HCT116 (cell line): ENCODE measurements around the gene LRRC9. TPM values are rescaled to one million over a fixed set of nuclear protein-coding genes. Genes with fewer than 3 reads are reported as not detected.

Source experiments
- ATAC-seq: fragments of 200-7000 bp; cut with Tn5 transposase; 2 replicates; pipeline ENCODE4 v1.9.1; 2020; ENCODE audit warnings: mild to moderate bottlenecking, moderate library complexity
- BruUV-seq: library from RNA; stranded (reverse); fragments of 400-500 nt; replicated peaks from 2 replicates; lab custom pipeline; 2021; lab: Mats Ljungman, UMichigan
- CTCF ChIA-PET: fragments of 300-600 bp; sonication (Branson Sonifier 250); formaldehyde crosslinking; loops from one replicate; lab custom pipeline; 2021; ENCODE audit warnings: antibody characterized with exemption; lab: Charles Lee
- POLR2A ChIA-PET: fragments of 300-600, 350-600 bp; sonication (Branson Sonifier 250); formaldehyde crosslinking; loops from one replicate; lab custom pipeline; 2021; ENCODE audit warnings: antibody characterized with exemption; lab: Charles Lee
- RAD21 ChIA-PET, 2 experiments: fragments of 300-600 bp; sonication (Branson Sonifier 250); formaldehyde crosslinking; loops; one replicate each; lab custom pipeline; 2023; ENCODE audit warnings: low total read pairs in 2 of 2; ENCODE audit not compliant: uncharacterized antibody in 2 of 2, unreplicated experiment in 2 of 2, low non-redundant PET in 1 of 2; lab: Charles Lee
- DNase-seq: peaks from one replicate; pipeline ENCODE4 v3.0.0-alpha.2; 2010; ENCODE audit warnings: low read depth, low spot score
- H2AFZ ChIP-seq: fragments of 200-600 bp; shearing (Covaris generic), sonication (generic); 2 replicates; pipeline ENCODE4 v1.6.1; 2017; ENCODE audit warnings: low read depth, mixed run types, mixed read lengths, antibody characterized with exemption, low read length; ENCODE audit not compliant: poor library complexity, severe bottlenecking
- H3K27ac ChIP-seq: 2 replicates; pipeline ENCODE4 v1.5.1; 2012; ENCODE audit warnings: low read depth, low read length
- H3K27me3 ChIP-seq: fragments of 200-600 bp; sonication (generic); 2 replicates; pipeline ENCODE4 v1.6.1; 2016; ENCODE audit warnings: mixed run types, low read length, mixed read lengths; ENCODE audit not compliant: insufficient read depth
- H3K36me3 ChIP-seq, 2 experiments: fragments of 200-500 bp in 1 of 2; fragments of 200-600 bp in 1 of 2; sonication (Bioruptor generic) in 1 of 2; sonication (generic) in 1 of 2; 2 replicates each; pipeline versions ENCODE4 v1.5.1 to v1.6.1; 2014 to 2016; ENCODE audit warnings: low read length in 2 of 2, inconsistent platforms in 1 of 2, mixed read lengths in 1 of 2, mixed run types in 1 of 2; ENCODE audit not compliant: insufficient read depth in 2 of 2, control insufficient read depth in 1 of 2
- H3K4me1 ChIP-seq, 2 experiments: fragments of 200-600 bp in 1 of 2; sonication (generic) in 1 of 2; 2 replicates each; pipeline versions ENCODE4 v1.5.1 to v1.6.1; 2012 to 2017; ENCODE audit warnings: low read length in 2 of 2, inconsistent platforms in 1 of 2, mild to moderate bottlenecking in 1 of 2, mixed read lengths in 1 of 2, mixed run types in 1 of 2, moderate library complexity in 1 of 2; ENCODE audit not compliant: insufficient read depth in 2 of 2, control insufficient read depth in 1 of 2
- H3K4me2 ChIP-seq: fragments of 200-600 bp; sonication (generic); 2 replicates; pipeline ENCODE4 v1.6.1; 2017; ENCODE audit warnings: mixed run types, low read length, mixed read lengths
- H3K4me3 ChIP-seq, 2 experiments: fragments of 200-600 bp in 1 of 2; sonication (generic) in 1 of 2; replicated peaks in 1 of 2; 2 replicates each; pipeline ENCODE4 v1.5.1; 2011 to 2016; ENCODE audit warnings: low read length in 2 of 2, control low read depth in 1 of 2, low read depth in 1 of 2, mild to moderate bottlenecking in 1 of 2, mixed read lengths in 1 of 2, mixed run types in 1 of 2
- H3K79me2 ChIP-seq: fragments of 200-600 bp; sonication (generic); 2 replicates; pipeline ENCODE4 v1.6.1; 2017; ENCODE audit warnings: mild to moderate bottlenecking, mixed run types, low read length, moderate library complexity, mixed read lengths; ENCODE audit not compliant: insufficient read depth
- H3K9ac ChIP-seq: fragments of 200-600 bp; sonication (generic); 2 replicates; pipeline ENCODE4 v1.6.1; 2016; ENCODE audit warnings: low read length, mixed read lengths
- H3K9me2 ChIP-seq: fragments of 200-600 bp; sonication (generic), shearing (Covaris generic); 2 replicates; pipeline ENCODE4 v1.6.1; 2017; ENCODE audit warnings: mixed run types, mild to moderate bottlenecking, moderate library complexity; ENCODE audit not compliant: insufficient read depth
- H3K9me3 ChIP-seq, 2 experiments: fragments of 200-500 bp in 1 of 2; fragments of 200-600 bp in 1 of 2; sonication (Bioruptor generic) in 1 of 2; sonication (generic) in 1 of 2; 2 replicates each; pipeline ENCODE4 v1.6.1; 2014 to 2017; ENCODE audit warnings: low read length in 2 of 2, mixed read lengths in 2 of 2, inconsistent platforms in 1 of 2, low read depth in 1 of 2, mild to moderate bottlenecking in 1 of 2, mixed run types in 1 of 2, moderate library complexity in 1 of 2; ENCODE audit not compliant: control insufficient read depth in 1 of 2, insufficient read depth in 1 of 2
- H4K20me1 ChIP-seq: fragments of 200-600 bp; sonication (generic), shearing (Covaris generic); 2 replicates; pipeline ENCODE4 v1.6.1; 2017; ENCODE audit warnings: mixed run types, mild to moderate bottlenecking, moderate library complexity; ENCODE audit not compliant: insufficient read depth
- ATF3 ChIP-seq: IDR thresholded peaks from 2 replicates; pipeline ENCODE4 v1.6.1; 2012
- CBX3 ChIP-seq: IDR thresholded peaks from 2 replicates; pipeline ENCODE4 v1.6.1; 2012; ENCODE audit warnings: low read depth
- CTCF ChIP-seq, 3 experiments: fragments of 200-600 bp in 1 of 3; sonication (generic) in 1 of 3; IDR thresholded peaks in 2 of 3; conservative IDR thresholded peaks in 1 of 3; 2 replicates each; pipeline ENCODE4 v1.5.1; 2012 to 2017; ENCODE audit warnings: low read depth in 2 of 3, low read length in 2 of 3, antibody characterized with exemption in 1 of 3, borderline replicate concordance in 1 of 3, control low read depth in 1 of 3, mild to moderate bottlenecking in 1 of 3, mixed read lengths in 1 of 3, mixed run types in 1 of 3, moderate library complexity in 1 of 3; ENCODE audit not compliant: insufficient read depth in 1 of 3
- EGR1 ChIP-seq: IDR thresholded peaks from 2 replicates; pipeline ENCODE4 v1.6.1; 2012; ENCODE audit warnings: low read depth
- EZH2phosphoT487 ChIP-seq: fragments of 200-600 bp; IDR thresholded peaks from 2 replicates; pipeline ENCODE4 v1.6.1; 2018; ENCODE audit warnings: antibody characterized with exemption, borderline replicate concordance
- FOSL1 ChIP-seq: IDR thresholded peaks from 2 replicates; pipeline ENCODE4 v1.6.1; 2012; ENCODE audit warnings: low read depth
- JUND ChIP-seq: IDR thresholded peaks from 2 replicates; pipeline ENCODE4 v1.6.1; 2012
- POLR2A ChIP-seq: IDR thresholded peaks from 2 replicates; pipeline ENCODE4 v1.7.0; 2011; ENCODE audit warnings: borderline replicate concordance; ENCODE audit not compliant: insufficient read depth, insufficient read length; ENCODE audit errors: extremely low read depth
- RAD21 ChIP-seq: IDR thresholded peaks from 2 replicates; pipeline ENCODE4 v1.6.1; 2012; ENCODE audit warnings: low read depth, mild to moderate bottlenecking
- REST ChIP-seq: IDR thresholded peaks from 2 replicates; pipeline ENCODE4 v1.6.1; 2012; ENCODE audit warnings: low read depth
- SP1 ChIP-seq: IDR thresholded peaks from 2 replicates; pipeline ENCODE4 v1.6.1; 2012; ENCODE audit warnings: low read depth
- SRF ChIP-seq: IDR thresholded peaks from 2 replicates; pipeline ENCODE4 v1.6.1; 2012; ENCODE audit warnings: low read depth
- TCF7L2 ChIP-seq: IDR thresholded peaks from 2 replicates; pipeline ENCODE4 v1.7.0; 2011; ENCODE audit warnings: borderline replicate concordance, inconsistent platforms; ENCODE audit not compliant: insufficient read depth, insufficient read length; ENCODE audit errors: extremely low read depth
- YY1 ChIP-seq: IDR thresholded peaks from 2 replicates; pipeline ENCODE4 v1.6.1; 2011; ENCODE audit warnings: low read length, low read depth, moderate library complexity, mild to moderate bottlenecking; ENCODE audit not compliant: insufficient replicate concordance; ENCODE audit errors: extremely low read depth
- ZBTB33 ChIP-seq: IDR thresholded peaks from 2 replicates; pipeline ENCODE4 v1.6.1; 2011; ENCODE audit warnings: mild to moderate bottlenecking, low read length, moderate library complexity; ENCODE audit not compliant: insufficient replicate concordance; ENCODE audit errors: extremely low read depth
- ZFX ChIP-seq: fragments of 450-650 bp; IDR thresholded peaks from 2 replicates; pipeline ENCODE4 v1.6.1; 2017
- ZNF274 ChIP-seq: fragments of 200-500 bp; sonication (Bioruptor generic); IDR thresholded peaks from 2 replicates; pipeline ENCODE4 v1.6.1; 2014; ENCODE audit warnings: mild to moderate bottlenecking, low read depth, low read length, inconsistent platforms
- intact Hi-C: fragments of 100-400 bp; cut with micrococcal nuclease; formaldehyde crosslinking; loops from 2 replicates; pipeline ENCODE4 v1.10.0; 2022
- total RNA-seq: library from RNA; stranded (reverse); gene quantifications from one replicate; pipeline ENCODE4 v1.2.1, GENCODE V29; 2021; ENCODE audit not compliant: unreplicated experiment

LRRC9 gene
- total RNA-seq, 1 experiment from 2014 or later = not detected

GRCh38 chr14:59931237-59931636 is 11.3 kb downstream of the LRRC9 start:
- intact Hi-C loops = no loop called here
- DNase-seq = no peak
- Histone ChIP-seq H3K4me2 (no peak overlapping the region), H4K20me1 (no peaks in the 10 kb centered on the region), H2AFZ (no peak overlapping the region), H3K27ac (no peak overlapping the region), H3K9me3 (no peaks in the 10 kb centered on the region), H3K4me3 (no peak overlapping the region)
- RAD21 ChIA-PET = no interaction called here
- TF ChIP-seq SP1 (no peak), REST (no peak), CBX3 (no peak), RAD21 (no peak), ZBTB33 (no peak), EZH2phosphoT487 (no peak), YY1 (no peak), ZFX (no peak), FOSL1 (no peak), SRF (no peak), EGR1 (no peak), TCF7L2 (no peak), POLR2A (no peak), JUND (no peak), ZNF274 (no peak), CTCF (IDR thresholded peaks at IDR 0.05 in 2 of 3, conservative IDR thresholded peaks at IDR 0.05 in 1 of 3; ENCODE audit: borderline replicate concordance in 1 of 3, insufficient read depth in 1 of 3, low read depth in 2 of 3, low read length in 2 of 3) (no peak), ATF3 (no peak)
- TF ChIP-seq, all 23 proteins: peak for 0
- H3K9me2 ChIP-seq = no peaks in the 10 kb centered on the region
- CTCF ChIA-PET = no interaction called here
- no peak for ATAC-seq
- H3K27me3 ChIP-seq = no peaks in the 10 kb centered on the region
- POLR2A ChIA-PET = no interaction called here
- no peaks in the 10 kb centered on the region for H3K36me3 ChIP-seq
- H3K9ac ChIP-seq = no peak overlapping the region
- no TSS peak for BruUV-seq
- no peaks in the 10 kb centered on the region for H3K79me2 ChIP-seq
- no peaks in the 10 kb centered on the region for H3K4me1 ChIP-seq
